ENCODE results near the gene SBF1. TPM values are rescaled to one million over a fixed set of nuclear protein-coding genes. Genes with fewer than 3 reads are reported as not detected.
"Not testable (repeated sequence)": the region's sequence is repeated elsewhere in the genome, so short reads cannot be mapped to it uniquely, and the experiment has no call there.

Gene SBF1
- polyA plus RNA-seq, 3 donors = 28.4 to 46.4 (median 45.6) TPM

GRCh38 chr22:50440544-50441249 lies 34.1 kb downstream of the SBF1 start:
- no peak for DNase-seq (ENCODE audit: extremely low read depth in 1 of 11, low read depth in 9 of 11, low spot score in 4 of 11)

- DNase-seq (ENCODE audit: extremely low read depth in 1 of 11, low read depth in 9 of 11, low spot score in 4 of 11) = no peak
These were observed 34.9 kb downstream of the SBF1 start for GRCh38 chr22:50439871-50440331.

- DNase-seq (ENCODE audit: extremely low read depth in 1 of 11, low read depth in 9 of 11, low spot score in 4 of 11) = no peak
These were observed 35.4 kb downstream of the SBF1 start for GRCh38 chr22:50439314-50439870.

GRCh38 chr22:50438305-50439275 lies 36.2 kb downstream of the SBF1 start:
- no peak for DNase-seq (ENCODE audit: extremely low read depth in 1 of 11, low read depth in 9 of 11, low spot score in 4 of 11)

GRCh38 chr22:50437511-50438304 lies 37.1 kb downstream of the SBF1 start:
- DNase-seq (ENCODE audit: extremely low read depth in 1 of 11, low read depth in 9 of 11, low spot score in 4 of 11) = no peak

GRCh38 chr22:50436841-50437341 lies 37.9 kb downstream of the SBF1 start:
- no peak for DNase-seq (ENCODE audit: extremely low read depth in 1 of 11, low read depth in 9 of 11, low spot score in 4 of 11)

GRCh38 chr22:50436015-50436830 lies 38.6 kb downstream of the SBF1 start:
- no peak for DNase-seq (ENCODE audit: extremely low read depth in 1 of 11, low read depth in 9 of 11, low spot score in 4 of 11)

- DNase-seq (ENCODE audit: extremely low read depth in 1 of 11, low read depth in 9 of 11, low spot score in 4 of 11) = no peak
These were observed 39.4 kb downstream of the SBF1 start for GRCh38 chr22:50435291-50436014.

GRCh38 chr22:50434849-50435248 lies 40.0 kb downstream of the SBF1 start:
- DNase-seq (ENCODE audit: extremely low read depth in 1 of 11, low read depth in 9 of 11, low spot score in 4 of 11) = no peak

- not testable (repeated sequence) for DNase-seq (ENCODE audit: extremely low read depth in 1 of 11, low read depth in 9 of 11, low spot score in 4 of 11)
These were observed 41.8 kb downstream of the SBF1 start for GRCh38 chr22:50432877-50433510.

GRCh38 chr22:50432131-50432876 lies 42.5 kb downstream of the SBF1 start:
- no peak for DNase-seq (ENCODE audit: extremely low read depth in 1 of 11, low read depth in 9 of 11, low spot score in 4 of 11)

- no peak for DNase-seq (ENCODE audit: extremely low read depth in 1 of 11, low read depth in 9 of 11, low spot score in 4 of 11)
These were observed 49.5 kb downstream of the SBF1 start for GRCh38 chr22:50425179-50425916.

GRCh38 chr22:50423956-50424355 lies 50.9 kb downstream of the SBF1 start:
- no peak for DNase-seq (ENCODE audit: extremely low read depth in 1 of 11, low read depth in 9 of 11, low spot score in 4 of 11)

- no peak for DNase-seq (ENCODE audit: extremely low read depth in 1 of 11, low read depth in 9 of 11, low spot score in 4 of 11)
These were observed 51.6 kb downstream of the SBF1 start for GRCh38 chr22:50422961-50423815.

GRCh38 chr22:50422046-50422445 lies 52.8 kb downstream of the SBF1 start:
- no peak for DNase-seq (ENCODE audit: extremely low read depth in 1 of 11, low read depth in 9 of 11, low spot score in 4 of 11)
